Hepatocyte (in vitro differentiated cells): ENCODE results near the gene ARHGAP26. TPM values are rescaled to one million over a fixed set of nuclear protein-coding genes. Genes with fewer than 3 reads are reported as not detected.
A peak's percentile ranks its signal among the peaks of the same experiment; 100 is the strongest.

Experiments
- DNase-seq: peaks from one replicate; pipeline ENCODE4 v3.0.0-alpha.2; 2016; ENCODE audit warnings: low spot score
- H2AFZ ChIP-seq: fragments of 200-600 bp; sonication (generic); 2 replicates; pipeline ENCODE4 v1.6.0; 2016; ENCODE audit warnings: antibody characterized with exemption, mild to moderate bottlenecking
- H3K27ac ChIP-seq: fragments of 200-600 bp; sonication (generic); 2 replicates; pipeline ENCODE4 v1.5.1; 2016; ENCODE audit warnings: mild to moderate bottlenecking
- H3K27me3 ChIP-seq: fragments of 200-600 bp; sonication (generic); 2 replicates; pipeline ENCODE4 v1.6.1; 2016
- H3K36me3 ChIP-seq: fragments of 200-600 bp; sonication (generic); replicated peaks from 2 replicates; pipeline ENCODE4 v1.5.1; 2016; ENCODE audit warnings: low read depth; ENCODE audit not compliant: insufficient read depth
- H3K4me1 ChIP-seq: fragments of 200-600 bp; sonication (generic); 2 replicates; pipeline ENCODE4 v1.5.1; 2016; ENCODE audit warnings: mild to moderate bottlenecking, moderate library complexity; ENCODE audit not compliant: insufficient read depth
- H3K4me2 ChIP-seq: fragments of 200-600 bp; sonication (generic); 2 replicates; pipeline ENCODE4 v1.6.0; 2016
- H3K4me3 ChIP-seq: fragments of 200-600 bp; sonication (generic); 2 replicates; pipeline ENCODE4 v1.5.1; 2016; ENCODE audit warnings: mild to moderate bottlenecking
- H3K79me2 ChIP-seq: fragments of 200-600 bp; sonication (generic); 2 replicates; pipeline ENCODE4 v1.6.0; 2017; ENCODE audit warnings: mild to moderate bottlenecking
- H3K9me2 ChIP-seq: fragments of 200-600 bp; sonication (generic); replicated peaks from 2 replicates; pipeline ENCODE4 v1.6.0; 2017; ENCODE audit warnings: mild to moderate bottlenecking; ENCODE audit not compliant: insufficient read depth
- H3K9me3 ChIP-seq: fragments of 200-600 bp; sonication (generic); 2 replicates; pipeline ENCODE4 v1.5.1; 2016; ENCODE audit warnings: low read depth, mild to moderate bottlenecking
- H4K20me1 ChIP-seq: fragments of 200-600 bp; sonication (generic); 2 replicates; pipeline ENCODE4 v1.6.0; 2016; ENCODE audit warnings: mild to moderate bottlenecking; ENCODE audit not compliant: insufficient read depth, poor library complexity, severe bottlenecking
- EZH2 ChIP-seq: fragments of 200-600 bp; sonication (generic); IDR thresholded peaks from 2 replicates; pipeline ENCODE4 v1.6.1; 2016; ENCODE audit warnings: antibody characterized with exemption, mild to moderate bottlenecking, borderline replicate concordance
- EZH2phosphoT487 ChIP-seq: fragments of 200-600 bp; sonication (generic); IDR thresholded peaks from one replicate; pipeline ENCODE4 v1.6.1; 2018; ENCODE audit warnings: antibody characterized with exemption, mild to moderate bottlenecking, low read depth, moderate library complexity; ENCODE audit not compliant: unreplicated experiment, severe bottlenecking
- whole genome bisulfite sequencing: methylation state at CpG from one replicate; pipeline ENCODE4 v1.1.6; 2016; ENCODE audit warnings: low lambda C conversion rate; ENCODE audit errors: missing lambda C conversion rate; 5-methylcytosine and 5-hydroxymethylcytosine counted together
- polyA plus RNA-seq: library from polyadenylated mRNA; unstranded; fragments of >200 nt; fragmentation: Nextera tagmentation; extraction: Ambion mirVana; gene quantifications from 2 replicates; pipeline ENCODE4 v1.2.1, GENCODE V29; 2016
- total RNA-seq: library from RNA; depleted of rRNA; stranded (reverse); fragments of >200 nt; gene quantifications from 2 replicates; pipeline ENCODE4 v1.2.3, GENCODE V29; 2014
- TF ChIP-seq, protein P1 (sequence below): fragments of 200-600 bp; sonication (generic); IDR thresholded peaks from 2 replicates; pipeline ENCODE4 v1.5.1; 2016; ENCODE audit warnings: antibody characterized with exemption, mild to moderate bottlenecking; ENCODE audit not compliant: poor library complexity

Gene ARHGAP26
- total and polyA plus RNA-seq, 2 experiments from 2014 or later: 16.5 to 19.8 TPM

DNA sequence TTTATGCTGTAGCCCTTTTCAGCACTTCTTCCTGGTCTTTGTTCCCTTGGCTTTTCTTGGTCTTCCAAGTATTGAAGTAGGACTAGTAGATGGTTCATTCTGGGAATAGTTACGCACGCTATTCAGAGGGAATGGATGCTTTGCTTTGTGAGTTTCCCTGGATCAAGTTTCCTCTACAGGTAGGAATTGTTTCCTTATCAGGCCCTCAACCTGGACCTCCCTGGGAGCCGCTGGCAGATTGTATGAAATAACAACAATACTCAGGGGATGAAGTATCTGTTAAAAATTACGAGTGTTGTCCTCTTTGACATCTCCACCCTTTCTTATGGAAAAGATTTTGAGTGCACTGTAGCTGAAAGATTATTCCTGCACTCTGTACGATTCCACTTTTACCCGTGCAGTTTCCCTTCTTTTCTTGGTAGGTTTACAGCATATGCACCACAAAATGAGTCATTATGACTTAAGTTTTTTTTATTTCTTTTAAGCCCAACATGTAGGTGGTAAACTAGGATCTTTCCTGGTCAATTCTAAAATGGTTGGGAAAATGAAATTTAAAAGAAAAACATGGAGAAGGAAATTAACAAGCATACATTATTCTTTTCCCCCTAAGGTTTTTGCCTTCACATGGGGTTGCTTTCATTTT, 57.9 kb downstream of the ARHGAP26 start:
- TF ChIP-seq EZH2 (no peak), EZH2phosphoT487 (no peak)
- TF ChIP-seq, protein P1, sequence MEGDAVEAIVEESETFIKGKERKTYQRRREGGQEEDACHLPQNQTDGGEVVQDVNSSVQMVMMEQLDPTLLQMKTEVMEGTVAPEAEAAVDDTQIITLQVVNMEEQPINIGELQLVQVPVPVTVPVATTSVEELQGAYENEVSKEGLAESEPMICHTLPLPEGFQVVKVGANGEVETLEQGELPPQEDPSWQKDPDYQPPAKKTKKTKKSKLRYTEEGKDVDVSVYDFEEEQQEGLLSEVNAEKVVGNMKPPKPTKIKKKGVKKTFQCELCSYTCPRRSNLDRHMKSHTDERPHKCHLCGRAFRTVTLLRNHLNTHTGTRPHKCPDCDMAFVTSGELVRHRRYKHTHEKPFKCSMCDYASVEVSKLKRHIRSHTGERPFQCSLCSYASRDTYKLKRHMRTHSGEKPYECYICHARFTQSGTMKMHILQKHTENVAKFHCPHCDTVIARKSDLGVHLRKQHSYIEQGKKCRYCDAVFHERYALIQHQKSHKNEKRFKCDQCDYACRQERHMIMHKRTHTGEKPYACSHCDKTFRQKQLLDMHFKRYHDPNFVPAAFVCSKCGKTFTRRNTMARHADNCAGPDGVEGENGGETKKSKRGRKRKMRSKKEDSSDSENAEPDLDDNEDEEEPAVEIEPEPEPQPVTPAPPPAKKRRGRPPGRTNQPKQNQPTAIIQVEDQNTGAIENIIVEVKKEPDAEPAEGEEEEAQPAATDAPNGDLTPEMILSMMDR: no peak
- H3K27me3 ChIP-seq: no peaks in the 10 kb centered on the region
- no peak overlapping the region for H2AFZ ChIP-seq
- no peak overlapping the region for H3K4me2 ChIP-seq
- H3K27ac ChIP-seq: peak overlapping the region; percentile 54
- H4K20me1 ChIP-seq: no peaks in the 10 kb centered on the region
- no peaks in the 10 kb centered on the region for H3K9me2 ChIP-seq
- no peak overlapping the region for H3K4me3 ChIP-seq
- peaks cover 51% of the 10 kb centered on the region for H3K79me2 ChIP-seq
- H3K4me1 ChIP-seq: peaks cover 31% of the 10 kb centered on the region
- no peaks in the 10 kb centered on the region for H3K9me3 ChIP-seq
- no peak for DNase-seq
- H3K36me3 ChIP-seq: no peaks in the 10 kb centered on the region
- 77% methylated on average over 6 of the region's 6 CpGs for WGBS

DNA sequence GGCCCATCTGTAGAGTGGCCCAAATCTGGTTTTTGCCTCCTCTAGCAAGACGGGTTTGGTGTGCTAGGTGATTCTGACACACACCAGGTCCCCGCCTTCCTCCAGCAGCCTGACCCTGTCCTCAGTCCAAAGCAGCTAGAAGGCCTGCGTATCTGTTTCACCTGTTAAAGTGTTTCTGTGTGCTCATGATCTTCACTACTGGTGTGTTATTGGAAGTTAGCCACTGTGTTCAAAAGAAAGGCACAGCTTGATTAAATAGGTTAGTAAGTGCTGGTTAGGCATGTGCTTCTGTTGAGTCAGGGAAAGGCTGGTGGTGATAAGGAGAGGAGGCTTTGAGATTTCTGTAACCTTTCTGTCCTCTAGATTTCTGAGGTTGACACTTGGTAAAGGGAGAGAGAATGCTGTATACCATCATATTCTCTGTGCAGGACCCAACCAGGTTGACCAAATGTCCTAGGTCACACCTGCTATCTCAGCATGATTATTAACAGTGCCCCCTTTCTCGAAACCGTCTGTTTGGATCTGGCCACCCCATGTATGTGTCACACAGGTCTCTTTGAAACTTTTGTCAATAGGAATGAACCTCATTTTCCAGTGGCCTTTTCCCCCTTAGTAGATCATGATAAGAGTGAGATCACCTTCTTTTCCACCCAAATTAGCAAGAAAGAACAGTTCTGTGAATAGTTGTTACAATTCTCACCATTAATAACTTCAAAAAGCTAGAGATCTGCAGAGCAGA, 58.8 kb downstream of the ARHGAP26 start:
- H3K27me3 ChIP-seq: no peaks in the 10 kb centered on the region
- H4K20me1 ChIP-seq: no peaks in the 10 kb centered on the region
- H3K9me2 ChIP-seq: no peaks in the 10 kb centered on the region
- H3K27ac ChIP-seq: peak overlapping the region; percentile 54
- no peaks in the 10 kb centered on the region for H3K9me3 ChIP-seq
- H3K4me2 ChIP-seq: no peak overlapping the region
- no peak for DNase-seq
- TF ChIP-seq, protein P1: no peak
- TF ChIP-seq EZH2 (no peak), EZH2phosphoT487 (no peak)
- H3K79me2 ChIP-seq: peaks cover 45% of the 10 kb centered on the region
- no peaks in the 10 kb centered on the region for H3K36me3 ChIP-seq
- 76% methylated on average over 5 of the region's 5 CpGs for WGBS
- no peak overlapping the region for H3K4me3 ChIP-seq
- H2AFZ ChIP-seq: no peak overlapping the region
- peaks cover 28% of the 10 kb centered on the region for H3K4me1 ChIP-seq

- peaks cover 42% of the 10 kb centered on the region for H3K79me2 ChIP-seq
- no peak overlapping the region for H3K4me2 ChIP-seq
- H3K4me1 ChIP-seq: peaks cover 34% of the 10 kb centered on the region
- 82% methylated on average over 2 of the region's 2 CpGs for WGBS
- H3K27ac ChIP-seq: no peak overlapping the region
- H3K27me3 ChIP-seq: no peaks in the 10 kb centered on the region
- no peaks in the 10 kb centered on the region for H3K9me2 ChIP-seq
- H2AFZ ChIP-seq: no peak overlapping the region
- no peak overlapping the region for H3K4me3 ChIP-seq
- no peak for TF ChIP-seq EZH2
- TF ChIP-seq, protein P1: no peak
- no peaks in the 10 kb centered on the region for H3K36me3 ChIP-seq
- DNase-seq: no peak
- no peaks in the 10 kb centered on the region for H3K9me3 ChIP-seq
- H4K20me1 ChIP-seq: no peaks in the 10 kb centered on the region
Measured at GRCh38 chr5:142829801-142830220, 59.6 kb downstream of the ARHGAP26 start.
